ENCODE data around the gene GZMM.

- TF ChIP-seq EZH2 (IDR thresholded peaks at IDR 0.05; ENCODE audit: insufficient read depth, poor library complexity, severe bottlenecking) (no peak), EZH2phosphoT487 (IDR thresholded peaks at IDR 0.05; ENCODE audit: insufficient read depth, low read depth) (no peak)
These were observed at the start of gene GZMM for GRCh38 chr19:543910-544608.
